ENCODE measurements around the gene TEX101. TPM values are rescaled to one million over a fixed set of nuclear protein-coding genes. Genes with fewer than 3 reads are reported as not detected.

Gene TEX101
- polyA plus RNA-seq, 3 donors = 0.16 TPM; not detected in 2

DNA sequence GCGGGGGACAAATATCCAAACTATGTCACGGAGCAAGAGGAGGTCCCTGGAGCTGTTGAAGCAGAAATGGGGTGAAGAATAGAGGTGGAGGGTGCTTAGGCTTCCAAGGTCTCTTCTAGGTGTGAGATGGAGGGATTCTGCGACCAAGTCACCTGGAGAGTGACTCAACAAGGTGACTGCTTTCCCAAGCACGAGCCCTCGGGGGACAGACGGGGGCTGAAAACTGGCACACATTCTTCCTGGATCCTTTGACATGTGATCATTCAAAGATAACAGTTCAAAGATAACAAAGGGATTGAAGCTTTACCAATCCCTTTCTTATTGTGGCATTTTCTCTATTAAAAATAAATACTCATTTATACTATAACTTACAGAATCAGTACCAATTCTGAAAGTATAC is 2.2 kb upstream of the TEX101 start:
- H3K4me3 Mint-ChIP-seq = no peak overlapping the region
- WGBS (ENCODE audit: insufficient coverage) = 96% methylated on average over 6 of the region's 6 CpGs
- H3K9me3 Mint-ChIP-seq = peaks cover 15 to 34% (median 23%) of the 10 kb centered on the region in 7 donors
- TF ChIP-seq, protein P1, sequence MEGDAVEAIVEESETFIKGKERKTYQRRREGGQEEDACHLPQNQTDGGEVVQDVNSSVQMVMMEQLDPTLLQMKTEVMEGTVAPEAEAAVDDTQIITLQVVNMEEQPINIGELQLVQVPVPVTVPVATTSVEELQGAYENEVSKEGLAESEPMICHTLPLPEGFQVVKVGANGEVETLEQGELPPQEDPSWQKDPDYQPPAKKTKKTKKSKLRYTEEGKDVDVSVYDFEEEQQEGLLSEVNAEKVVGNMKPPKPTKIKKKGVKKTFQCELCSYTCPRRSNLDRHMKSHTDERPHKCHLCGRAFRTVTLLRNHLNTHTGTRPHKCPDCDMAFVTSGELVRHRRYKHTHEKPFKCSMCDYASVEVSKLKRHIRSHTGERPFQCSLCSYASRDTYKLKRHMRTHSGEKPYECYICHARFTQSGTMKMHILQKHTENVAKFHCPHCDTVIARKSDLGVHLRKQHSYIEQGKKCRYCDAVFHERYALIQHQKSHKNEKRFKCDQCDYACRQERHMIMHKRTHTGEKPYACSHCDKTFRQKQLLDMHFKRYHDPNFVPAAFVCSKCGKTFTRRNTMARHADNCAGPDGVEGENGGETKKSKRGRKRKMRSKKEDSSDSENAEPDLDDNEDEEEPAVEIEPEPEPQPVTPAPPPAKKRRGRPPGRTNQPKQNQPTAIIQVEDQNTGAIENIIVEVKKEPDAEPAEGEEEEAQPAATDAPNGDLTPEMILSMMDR (IDR thresholded peaks at IDR 0.05) = no peak
- no peak overlapping the region for H3K27ac Mint-ChIP-seq
- H3K27me3 Mint-ChIP-seq (ENCODE audit: low read depth in 3 of 3) = peaks cover 1 to 2% (median 2%) of the 10 kb centered on the region in 3 donors
- Histone ChIP-seq H3K4me1 (ENCODE audit: control insufficient read depth in 1 of 2, insufficient read depth in 2 of 2, low read length in 2 of 2) (peaks cover 22 to 26% of the 10 kb centered on the region in 2 donors), H3K9me3 (replicated peaks in 1 of 2; ENCODE audit: control insufficient read depth in 1 of 2, insufficient read depth in 1 of 2, low read length in 2 of 2) (peaks cover 5 to 23% of the 10 kb centered on the region in 2 donors), H3K27me3 (ENCODE audit: control insufficient read depth in 2 of 2, insufficient read depth in 2 of 2, low read length in 2 of 2) (no peaks in the 10 kb centered on the region), H3K36me3 (replicated peaks in 1 of 2; ENCODE audit: control insufficient read depth in 1 of 2, insufficient read depth in 2 of 2, low read length in 2 of 2) (no peaks in the 10 kb centered on the region), H3K4me2 (replicated peaks; ENCODE audit: extremely low read depth, low read length, poor library complexity, severe bottlenecking) (no peak overlapping the region), H3K4me3 (replicated peaks in 1 of 3; ENCODE audit: low read depth in 2 of 3, low read length in 3 of 3) (no peak overlapping the region), H3K9ac (ENCODE audit: insufficient read depth, low read length, poor library complexity, severe bottlenecking) (no peak overlapping the region), H3K27ac (ENCODE audit: low read depth in 1 of 2, low read length in 2 of 2) (no peak overlapping the region), H2AFZ (ENCODE audit: insufficient read depth, low read depth, low read length, poor library complexity, severe bottlenecking) (no peak overlapping the region), H3K79me2 (ENCODE audit: insufficient read depth, low read length) (no peaks in the 10 kb centered on the region), H4K20me1 (ENCODE audit: insufficient read depth, low read length) (no peaks in the 10 kb centered on the region)
- H3K36me3 Mint-ChIP-seq = no peaks in the 10 kb centered on the region
- peaks cover 21% of the 10 kb centered on the region for H3K4me1 Mint-ChIP-seq
- no peak for DNase-seq
- intact Hi-C loops (cut with micrococcal nuclease) = no loop called here

DNA sequence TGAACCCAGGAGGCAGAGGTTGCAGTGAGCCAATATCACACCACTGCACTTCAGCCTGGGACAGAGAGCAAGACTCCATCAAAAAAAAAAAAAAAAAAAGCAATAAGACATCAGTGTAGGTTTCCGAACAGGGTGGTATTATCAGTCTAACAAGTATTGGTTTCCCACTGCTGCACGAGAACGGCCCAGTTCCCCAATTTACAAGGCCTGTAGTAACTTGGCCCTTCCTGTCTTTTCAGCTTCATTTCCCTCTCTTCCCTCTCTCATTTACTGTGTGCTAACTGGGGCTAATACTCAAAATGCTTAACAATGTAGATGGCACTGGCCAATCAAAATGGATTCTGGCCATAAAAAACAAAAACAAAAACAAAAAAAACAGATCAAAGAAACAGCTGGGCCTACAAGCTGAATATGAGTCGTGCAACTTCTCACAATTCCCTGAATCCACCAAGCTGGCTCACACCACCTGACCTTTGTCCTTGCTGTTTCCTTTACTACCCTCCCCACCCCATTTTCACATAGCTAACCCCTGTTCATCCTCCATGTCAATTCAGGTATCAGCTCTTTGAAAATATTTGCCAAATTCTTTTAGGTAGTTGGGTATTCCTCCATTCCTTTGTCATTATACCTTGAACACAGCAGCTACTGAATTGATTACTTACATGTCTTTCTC is 2.4 kb downstream of the TEX101 start:
- no peak for DNase-seq
- no peak overlapping the region for H3K9ac ChIP-seq (ENCODE audit: insufficient read depth, low read length, poor library complexity, severe bottlenecking)
- Mint-ChIP-seq H3K4me3 (peak overlapping the region in 1 of 2 donors; percentile 19), H3K9me3 (peaks cover 11 to 28% (median 22%) of the 10 kb centered on the region in 7 donors), H3K27ac (peak overlapping the region in 2 of 7 donors; percentile 26 to 75), H3K4me1 (peaks cover 14% of the 10 kb centered on the region), H3K27me3 (ENCODE audit: low read depth in 3 of 3) (peaks cover 0 to 4% (median 2%) of the 10 kb centered on the region in 3 donors), H3K36me3 (no peaks in the 10 kb centered on the region)
- TF ChIP-seq, protein P1 (IDR thresholded peaks at IDR 0.05) = no peak
- H3K9me3 ChIP-seq (replicated peaks in 1 of 2; ENCODE audit: control insufficient read depth in 1 of 2, insufficient read depth in 1 of 2, low read length in 2 of 2) = peaks cover 5 to 23% of the 10 kb centered on the region in 2 donors
- intact Hi-C loops (cut with micrococcal nuclease) = no loop called here
- H3K4me2 ChIP-seq (replicated peaks; ENCODE audit: extremely low read depth, low read length, poor library complexity, severe bottlenecking) = no peak overlapping the region
- 38% methylated on average over 3 of the region's 4 CpGs for WGBS (ENCODE audit: insufficient coverage)
- H3K4me1 ChIP-seq (ENCODE audit: control insufficient read depth in 1 of 2, insufficient read depth in 2 of 2, low read length in 2 of 2) = peaks cover 11% of the 10 kb centered on the region in 2 donors
- H3K27ac ChIP-seq (ENCODE audit: low read depth in 1 of 2, low read length in 2 of 2) = no peak overlapping the region
- H3K27me3 ChIP-seq (ENCODE audit: control insufficient read depth in 2 of 2, insufficient read depth in 2 of 2, low read length in 2 of 2) = no peaks in the 10 kb centered on the region
- no peaks in the 10 kb centered on the region for H3K36me3 ChIP-seq (replicated peaks in 1 of 2; ENCODE audit: control insufficient read depth in 1 of 2, insufficient read depth in 2 of 2, low read length in 2 of 2)
- no peaks in the 10 kb centered on the region for H3K79me2 ChIP-seq (ENCODE audit: insufficient read depth, low read length)
- H3K4me3 ChIP-seq (replicated peaks in 1 of 3; ENCODE audit: low read depth in 2 of 3, low read length in 3 of 3) = no peak overlapping the region
- H4K20me1 ChIP-seq (ENCODE audit: insufficient read depth, low read length) = no peaks in the 10 kb centered on the region
- H2AFZ ChIP-seq (ENCODE audit: insufficient read depth, low read depth, low read length, poor library complexity, severe bottlenecking) = peak overlapping the region; percentile 16

All from CD14-positive monocyte (primary cell).